B cell (primary cell): Measurements from ENCODE around the gene MS4A18. TPM values are rescaled to one million over a fixed set of nuclear protein-coding genes. Genes with fewer than 3 reads are reported as not detected.

ENCODE experiments used
- ATAC-seq: fragments of 200-7000 bp; cut with Tn5 transposase; one replicate; pipeline ENCODE4 v1.10.0; 2021; ENCODE audit warnings: low read depth, mild to moderate bottlenecking, moderate number of reproducible peaks, moderate library complexity
- CTCF ChIA-PET: fragments of 350-600 bp; sonication (Branson Sonifier 250); formaldehyde crosslinking; loops from one replicate; lab custom pipeline; 2021; ENCODE audit warnings: antibody characterized with exemption, inconsistent platforms; lab: Charles Lee
- POLR2A ChIA-PET: fragments of 350-600 bp; sonication (Branson Sonifier 250); formaldehyde crosslinking; loops from one replicate; lab custom pipeline; 2021; ENCODE audit warnings: antibody characterized with exemption; lab: Charles Lee
- DNase-seq: peaks from one replicate; pipeline ENCODE4 v3.0.0; 2013
- H2AFZ ChIP-seq: 2 replicates; pipeline ENCODE4 v1.6.1; 2012; ENCODE audit warnings: mild to moderate bottlenecking, low read depth, low read length; ENCODE audit not compliant: insufficient read depth, poor library complexity, severe bottlenecking
- H3K27ac ChIP-seq, 2 donors: 1 replicate in 1 of 2; 2 replicates in 1 of 2; pipeline ENCODE4 v1.5.1; 2012 to 2013; ENCODE audit warnings: low read length in 2 of 2, mild to moderate bottlenecking in 2 of 2, moderate library complexity in 1 of 2
- H3K27me3 ChIP-seq, 4 experiments: fragments of 200-600 bp in 1 of 4; sonication (generic) in 1 of 4; replicated peaks in 1 of 4; 1 replicate in 2 of 4; 2 replicates in 2 of 4; pipeline versions ENCODE4 v1.6.1 to v1.7.0; 2013 to 2016; ENCODE audit warnings: low read length in 3 of 4, mild to moderate bottlenecking in 2 of 4, mixed read lengths in 1 of 4, moderate library complexity in 1 of 4; ENCODE audit not compliant: insufficient read depth in 4 of 4, control insufficient read depth in 3 of 4; ENCODE audit errors: control extremely low read depth in 1 of 4
- H3K36me3 ChIP-seq, 2 experiments: replicated peaks in 1 of 2; 1 replicate in 1 of 2; 2 replicates in 1 of 2; pipeline versions ENCODE4 v1.6.1 to v1.7.1; 2013; ENCODE audit warnings: low read length in 1 of 2; ENCODE audit not compliant: insufficient read depth in 2 of 2, control insufficient read depth in 1 of 2; ENCODE audit errors: control extremely low read depth in 1 of 2, extremely low read depth in 1 of 2
- H3K4me1 ChIP-seq, 2 donors: fragments of 200-600 bp in 1 of 2; sonication (generic) in 1 of 2; 1 replicate in 1 of 2; 2 replicates in 1 of 2; pipeline versions ENCODE4 v1.5.1 to v1.6.1; 2013 to 2017; ENCODE audit warnings: low read length in 2 of 2; ENCODE audit not compliant: control insufficient read depth in 2 of 2, insufficient read depth in 2 of 2
- H3K4me2 ChIP-seq: replicated peaks from 2 replicates; pipeline ENCODE3; 2012; ENCODE audit warnings: mild to moderate bottlenecking, low read depth, low read length; ENCODE audit not compliant: poor library complexity, severe bottlenecking
- H3K4me3 ChIP-seq, 5 experiments: fragments of 200-600 bp in 1 of 5; sonication (generic) in 1 of 5; 1 replicate in 3 of 5; 2 replicates in 2 of 5; pipeline versions ENCODE4 v1.5.1 to v1.7.0; 2011 to 2016; ENCODE audit warnings: low read length in 4 of 5, mild to moderate bottlenecking in 4 of 5, low read depth in 2 of 5, control low read depth in 1 of 5, moderate library complexity in 1 of 5; ENCODE audit not compliant: insufficient read depth in 1 of 5; ENCODE audit errors: control extremely low read depth in 1 of 5, extremely low read depth in 1 of 5
- H3K79me2 ChIP-seq: fragments of 200-600 bp; sonication (generic); one replicate; pipeline ENCODE4 v1.6.0; 2016; ENCODE audit warnings: low read length; ENCODE audit not compliant: control insufficient read depth, insufficient read depth
- H3K9ac ChIP-seq: fragments of 200-600 bp; sonication (generic); 2 replicates; pipeline ENCODE4 v1.6.1; 2017; ENCODE audit warnings: mild to moderate bottlenecking, low read length, moderate library complexity
- H3K9me3 ChIP-seq, 3 donors: one replicate each; pipeline versions ENCODE4 v1.6.1 to v1.7.1; 2013; ENCODE audit warnings: low read length in 2 of 3; ENCODE audit not compliant: control insufficient read depth in 2 of 3, insufficient read depth in 1 of 3; ENCODE audit errors: control extremely low read depth in 1 of 3
- H4K20me1 ChIP-seq: 2 replicates; pipeline ENCODE4 v1.6.0; 2012; ENCODE audit warnings: mild to moderate bottlenecking, low read length; ENCODE audit not compliant: insufficient read depth, control insufficient read depth, poor library complexity, severe bottlenecking
- H3K27ac Mint-ChIP-seq: one replicate; pipeline ENCODE4 v1.8.0; 2021; ENCODE audit warnings: mixed read lengths
- H3K27me3 Mint-ChIP-seq: one replicate; pipeline ENCODE4 v1.8.0; 2021; ENCODE audit warnings: mixed read lengths
- H3K4me1 Mint-ChIP-seq: one replicate; pipeline ENCODE4 v1.8.0; 2021; ENCODE audit warnings: mixed read lengths
- H3K4me3 Mint-ChIP-seq: one replicate; pipeline ENCODE4 v1.8.0; 2021; ENCODE audit warnings: mixed read lengths
- H3K9me3 Mint-ChIP-seq: one replicate; pipeline ENCODE4 v1.8.0; 2022; ENCODE audit warnings: mixed read lengths; ENCODE audit not compliant: insufficient read depth
- CTCF ChIP-seq: fragments of 200-600 bp; IDR thresholded peaks from one replicate; pipeline ENCODE4 v1.8.0; 2022; ENCODE audit warnings: antibody characterized with exemption, mild to moderate bottlenecking
- EZH2 ChIP-seq: IDR thresholded peaks from 2 replicates; pipeline ENCODE4 v1.6.1; 2012; ENCODE audit warnings: borderline replicate concordance, low read depth, mild to moderate bottlenecking, moderate library complexity, low read length; ENCODE audit not compliant: insufficient read depth, poor library complexity, severe bottlenecking
- WGBS: methylation state at CpG from one replicate; pipeline ENCODE4 v1.1.5; 2013; ENCODE audit warnings: missing lambda C conversion rate; ENCODE audit not compliant: insufficient coverage; 5-methylcytosine and 5-hydroxymethylcytosine counted together
- intact Hi-C: fragments of 100-400 bp; cut with micrococcal nuclease; formaldehyde crosslinking; loops from one replicate; pipeline ENCODE4 v1.10.0; 2022
- polyA plus RNA-seq: library from polyadenylated mRNA; depleted of rRNA; stranded (reverse); fragments of >200 nt; gene quantifications from 2 replicates; pipeline ENCODE4 v1.2.3, GENCODE V29; 2012
- total RNA-seq, 2 donors: library from RNA; stranded (reverse); fragments of 120-200 nt in 1 of 2; gene quantifications; 1 replicate in 1 of 2; 2 replicates in 1 of 2; pipeline versions ENCODE4 v1.2.3 to v1.2.4, GENCODE V29; 2013 to 2022

Gene MS4A18
- total and polyA plus RNA-seq, 2 donors (not counting 1 experiment from before 2014, with no cell fraction given): not detected

DNA sequence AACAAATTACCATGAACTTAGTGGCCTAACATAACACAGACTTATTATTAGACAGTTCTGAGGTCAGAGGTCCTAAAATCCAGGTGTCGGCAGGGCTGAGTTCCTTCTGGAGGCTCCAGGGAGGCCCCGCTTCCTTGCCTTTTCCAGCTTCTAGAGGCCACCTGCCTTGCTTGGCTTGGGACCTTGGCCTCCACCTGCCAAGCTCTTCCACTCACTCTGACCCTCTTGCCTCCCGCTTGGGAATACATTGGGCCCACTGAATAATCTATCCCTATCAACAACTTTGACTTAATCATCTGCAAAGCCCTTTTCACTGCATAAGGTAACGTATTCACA is 57.4 kb downstream of the MS4A18 start:
- Histone ChIP-seq H3K4me1 (no peaks in the 10 kb centered on the region), H4K20me1 (no peaks in the 10 kb centered on the region), H3K36me3 (no peaks in the 10 kb centered on the region), H3K4me3 (no peak overlapping the region), H3K27ac (no peak overlapping the region), H3K79me2 (no peaks in the 10 kb centered on the region), H3K9me3 (no peaks in the 10 kb centered on the region), H2AFZ (no peak overlapping the region), H3K4me2 (no peak overlapping the region), H3K27me3 (no peaks in the 10 kb centered on the region), H3K9ac (no peak overlapping the region)
- WGBS: 95% methylated on average over 3 of the region's 4 CpGs
- ChIA-PET CTCF (interaction anchor here (1.0 to 2.4 kb wide), 3 partner anchors 19 to 49 kb away, joined by 3 to 6 read pairs (median 4); partner anchors contain the start of gene MS4A15), POLR2A (no interaction called here)
- TF ChIP-seq EZH2 (no peak), CTCF (no peak)
- intact Hi-C loops: no loop called here
- Mint-ChIP-seq H3K27me3 (no peaks in the 10 kb centered on the region), H3K9me3 (no peaks in the 10 kb centered on the region), H3K27ac (no peak overlapping the region), H3K4me1 (no peaks in the 10 kb centered on the region), H3K4me3 (no peak overlapping the region)
- DNase-seq (no peak), ATAC-seq (no peak)

DNA sequence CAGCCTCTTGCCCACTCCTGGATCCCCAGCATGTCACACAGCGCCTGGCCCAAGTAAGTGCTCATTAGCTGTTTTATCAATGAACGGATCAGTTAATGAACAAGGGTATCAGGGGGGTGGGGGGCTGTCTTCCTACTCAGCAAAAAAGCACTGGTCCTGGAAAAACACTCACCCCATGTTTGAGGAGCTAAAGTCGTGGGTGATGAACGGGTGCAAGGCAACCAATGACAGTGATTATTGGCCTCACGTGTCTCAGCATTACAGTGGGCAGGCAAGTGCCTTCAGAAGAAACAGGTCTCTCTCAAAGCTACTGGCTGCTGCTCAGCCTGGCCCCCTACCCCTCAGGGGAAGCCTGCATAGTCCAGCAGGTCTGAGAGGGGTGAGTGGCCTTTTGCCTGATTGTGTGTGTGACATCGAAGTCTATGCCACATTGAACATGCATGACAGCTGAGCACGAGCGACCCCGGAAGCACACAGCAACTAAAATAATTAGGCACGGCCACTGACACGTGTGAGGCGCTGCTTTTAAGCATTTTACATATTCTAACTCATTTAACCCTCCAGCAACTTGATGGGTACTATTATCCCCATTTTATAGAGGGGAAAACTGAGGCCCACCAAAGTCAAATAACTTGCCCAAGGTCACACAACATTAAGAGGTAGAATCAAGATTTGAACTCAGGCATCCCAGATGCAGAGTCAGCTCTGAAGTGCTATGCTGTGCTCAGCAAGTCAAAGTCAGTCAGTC is 58.0 kb downstream of the MS4A18 start:
- no peak overlapping the region for H3K27ac ChIP-seq
- POLR2A ChIA-PET: no interaction called here
- H2AFZ ChIP-seq: no peak overlapping the region
- no peak overlapping the region for H3K9ac ChIP-seq
- Mint-ChIP-seq H3K27ac (no peak overlapping the region), H3K4me1 (no peaks in the 10 kb centered on the region), H3K4me3 (no peak overlapping the region), H3K27me3 (no peaks in the 10 kb centered on the region), H3K9me3 (no peaks in the 10 kb centered on the region)
- H4K20me1 ChIP-seq: no peaks in the 10 kb centered on the region
- CTCF ChIA-PET: interaction anchor here (1.0 to 2.4 kb wide), 3 partner anchors 20 to 49 kb away, joined by 3 to 6 read pairs (median 4); partner anchors contain the start of gene MS4A15
- H3K9me3 ChIP-seq: no peaks in the 10 kb centered on the region
- intact Hi-C loops: no loop called here
- 99% methylated on average over 10 of the region's 12 CpGs for WGBS
- TF ChIP-seq CTCF (no peak), EZH2 (no peak)
- no peak overlapping the region for H3K4me2 ChIP-seq
- ATAC-seq (no peak), DNase-seq (no peak)
- no peak overlapping the region for H3K4me3 ChIP-seq
- H3K4me1 ChIP-seq: no peaks in the 10 kb centered on the region
- H3K36me3 ChIP-seq: no peaks in the 10 kb centered on the region
- H3K27me3 ChIP-seq: no peaks in the 10 kb centered on the region
- H3K79me2 ChIP-seq: no peaks in the 10 kb centered on the region
